ENCODE results near the gene CEP112.

GRCh38 chr17:65690626-65691310 is 501.2 kb downstream of the CEP112 start:
- TF ChIP-seq SUZ12 (IDR thresholded peaks at IDR 0.05) (no peak), ZNF384 (IDR thresholded peaks at IDR 0.05) (no peak), L3MBTL2 (conservative IDR thresholded peaks at IDR 0.05) (no peak), SP1 (IDR thresholded peaks at IDR 0.05) (no peak), HDGF (IDR thresholded peaks at IDR 0.05; ENCODE audit: borderline replicate concordance) (no peak), LEF1 (IDR thresholded peaks at IDR 0.05; ENCODE audit: borderline replicate concordance) (no peak), TARDBP (IDR thresholded peaks at IDR 0.05) (no peak)

All from HEK293T (cell line).